ENCODE data around the gene OTUD4.

The OTUD4 gene

DNA sequence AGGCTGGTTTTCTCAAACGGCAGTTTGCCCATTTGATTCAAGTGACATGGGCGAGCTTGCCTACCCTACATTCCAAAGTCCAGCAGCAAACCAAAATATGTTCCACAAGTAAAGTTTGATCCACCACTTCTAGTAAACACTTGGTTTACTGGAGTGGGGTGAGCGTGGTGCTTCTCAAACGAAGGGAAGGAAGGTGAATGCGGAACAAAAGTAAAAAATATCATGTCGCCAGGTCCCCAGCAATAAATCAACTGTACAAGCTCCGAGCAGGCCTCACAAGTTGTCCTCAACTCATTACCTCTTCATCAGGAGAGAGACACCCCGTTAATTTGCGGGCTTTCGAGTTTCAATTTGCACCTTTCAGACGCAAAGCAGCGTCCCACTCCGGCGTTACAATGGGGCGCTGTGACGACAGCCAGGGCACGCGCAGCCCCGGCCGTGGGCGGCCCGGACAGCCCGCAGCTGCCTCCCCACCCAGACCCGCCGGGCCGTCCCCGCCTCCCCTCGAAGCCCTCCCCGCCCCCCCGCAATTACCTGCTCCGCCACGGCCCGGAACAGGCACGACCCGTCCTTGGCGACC is 1.0 kb downstream of the OTUD4 start:
- DNase-seq = peak; percentile 86

DNA sequence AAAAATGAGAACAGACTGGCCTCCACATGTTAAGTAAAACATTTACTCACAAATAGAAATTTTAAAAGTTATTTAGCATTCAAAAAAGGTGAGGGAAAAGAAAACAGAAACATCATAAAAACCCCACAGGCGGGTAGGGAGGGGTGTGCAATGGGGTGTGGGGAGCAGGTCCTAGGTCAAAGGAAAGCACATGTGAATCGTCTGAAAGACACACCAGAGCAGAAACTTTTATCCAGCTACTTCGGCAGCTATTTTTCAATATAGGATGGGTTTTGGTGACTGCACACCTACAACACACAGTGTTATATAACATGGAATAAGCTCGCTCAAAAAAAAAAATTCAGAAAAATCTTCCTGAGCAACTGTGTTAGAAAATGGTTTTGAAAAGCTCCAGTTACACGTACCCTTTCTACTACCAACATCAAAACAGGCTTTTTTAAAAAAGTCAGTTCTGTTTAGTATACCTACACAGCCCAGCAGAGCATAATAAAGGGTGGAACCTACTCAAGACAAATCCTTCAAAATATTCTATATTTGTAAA is 1.6 kb downstream of the OTUD4 start:
- DNase-seq = peak; percentile 53

DNA sequence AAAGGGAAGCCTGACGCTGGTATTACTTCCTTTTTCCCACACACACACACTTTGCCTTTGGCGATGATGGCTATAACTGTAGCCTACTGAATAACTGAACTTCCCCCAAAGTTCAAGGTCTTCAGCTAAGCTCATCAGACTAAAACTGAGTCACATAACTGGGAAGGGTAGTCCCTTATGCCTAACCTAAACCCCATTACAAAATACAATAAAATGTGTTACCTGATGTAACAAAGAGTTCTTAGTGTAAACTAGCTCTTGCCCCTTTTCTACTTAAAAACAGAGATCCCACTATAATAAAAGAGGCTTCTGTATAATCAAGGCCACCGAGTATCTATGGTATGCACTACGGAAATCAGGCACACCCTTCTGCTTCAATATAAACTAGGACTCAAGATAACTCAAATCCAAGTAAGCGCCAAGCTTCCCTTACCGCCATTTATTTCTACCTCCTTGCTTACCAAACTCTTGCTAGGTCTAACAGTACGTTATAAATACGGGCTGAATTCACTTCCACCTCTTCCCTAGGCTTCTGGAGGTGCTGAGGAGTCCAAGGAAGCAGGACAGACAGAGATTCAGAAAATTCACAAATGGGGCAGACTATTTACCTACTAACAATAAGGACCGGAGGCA is 2.4 kb downstream of the OTUD4 start:
- peak; percentile 29 for DNase-seq

DNA sequence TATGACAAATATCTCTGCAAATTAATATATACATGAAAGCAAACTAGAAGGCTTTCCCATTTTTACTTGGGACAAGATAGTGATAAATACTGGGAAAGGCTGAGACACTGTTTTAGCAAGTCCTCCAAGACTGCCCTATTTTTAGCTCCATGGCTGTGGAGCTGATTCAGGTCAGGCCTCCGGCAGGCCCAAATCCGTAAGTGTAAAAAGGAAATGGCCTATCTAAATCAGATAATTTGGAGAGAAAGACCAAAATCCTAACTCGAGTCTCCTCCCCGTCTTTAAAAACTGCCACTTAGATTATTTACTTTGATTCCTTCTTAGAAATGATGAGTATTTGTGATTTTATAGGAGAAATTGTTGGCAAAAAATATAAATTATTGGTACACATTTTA is 2.9 kb downstream of the OTUD4 start:
- peak; percentile 34 for DNase-seq

DNA sequence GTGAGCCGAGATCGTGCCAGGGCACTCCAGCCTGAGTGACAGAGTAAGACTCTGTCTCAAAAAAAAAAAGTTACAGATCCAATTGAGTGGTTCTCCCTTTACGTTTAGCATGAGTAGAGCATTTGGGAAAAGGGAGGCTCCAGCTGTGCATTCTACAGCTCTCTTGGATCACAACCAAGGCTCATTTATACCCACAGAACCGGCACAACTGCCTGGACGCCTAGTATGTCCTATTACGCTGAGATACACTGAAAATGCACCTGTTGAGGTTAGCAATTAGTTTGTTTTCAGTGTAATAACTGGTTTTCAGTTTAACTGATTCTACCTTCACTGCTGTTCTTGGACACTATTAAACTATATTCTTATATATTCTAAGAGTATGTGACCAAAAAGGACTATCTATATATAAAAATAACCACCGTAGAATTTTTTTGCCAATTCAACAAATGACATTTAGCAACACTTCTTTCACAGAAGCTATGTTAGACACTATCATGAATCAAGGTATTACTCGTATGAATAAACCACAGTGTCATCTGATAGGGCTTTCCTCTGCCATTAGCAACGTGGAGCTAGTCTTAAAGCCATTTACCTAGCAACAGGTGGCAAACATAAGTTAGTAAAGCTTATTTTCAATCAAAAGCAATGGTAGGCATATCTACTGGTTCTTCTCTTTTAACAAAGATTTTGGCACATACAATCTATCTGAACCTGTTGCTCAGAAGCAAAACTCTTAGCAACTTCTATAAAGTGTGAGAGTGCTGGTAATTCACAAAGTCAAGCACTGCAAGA is 3.6 kb downstream of the OTUD4 start:
- peak; percentile 59 for DNase-seq

DNA sequence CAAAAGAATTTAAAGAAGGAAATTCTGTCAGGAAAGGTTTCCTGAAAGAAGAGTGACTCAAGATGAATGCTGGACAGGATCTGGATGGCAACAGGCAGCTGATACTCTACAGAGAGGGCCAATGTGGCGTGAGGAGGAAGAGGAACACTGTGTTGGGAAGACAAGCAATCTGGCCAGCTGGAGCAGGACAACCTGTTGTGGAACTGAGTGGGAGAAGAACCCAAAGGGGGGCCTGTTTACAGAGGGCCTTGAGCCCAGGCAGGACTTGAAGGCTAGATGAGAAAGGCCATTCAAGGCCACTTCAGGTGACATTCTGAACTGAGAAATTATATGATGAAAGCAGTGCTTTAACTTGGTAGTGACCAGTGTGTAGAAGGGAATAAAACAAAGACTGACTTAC is 8.5 kb downstream of the OTUD4 start:
- DNase-seq = no peak

DNA sequence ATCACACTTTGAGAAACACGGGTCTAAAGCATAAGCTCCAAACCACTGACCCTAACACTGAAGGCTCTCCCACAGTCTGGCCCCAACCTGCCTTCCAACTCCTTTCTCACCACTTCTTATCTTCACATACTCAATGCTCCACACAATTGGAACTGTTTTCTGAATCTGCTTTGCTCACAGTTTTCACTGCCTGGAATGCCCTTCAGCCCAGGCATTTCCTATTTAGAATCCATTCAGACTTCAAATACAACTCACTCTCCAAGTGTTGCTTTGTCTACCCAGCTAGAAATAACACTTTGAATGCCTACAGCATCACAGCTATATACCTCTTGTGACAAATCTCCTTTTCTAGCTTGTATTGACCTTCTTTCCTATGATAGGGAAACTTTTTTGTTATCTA is 10.2 kb downstream of the OTUD4 start:
- DNase-seq = no peak

DNA sequence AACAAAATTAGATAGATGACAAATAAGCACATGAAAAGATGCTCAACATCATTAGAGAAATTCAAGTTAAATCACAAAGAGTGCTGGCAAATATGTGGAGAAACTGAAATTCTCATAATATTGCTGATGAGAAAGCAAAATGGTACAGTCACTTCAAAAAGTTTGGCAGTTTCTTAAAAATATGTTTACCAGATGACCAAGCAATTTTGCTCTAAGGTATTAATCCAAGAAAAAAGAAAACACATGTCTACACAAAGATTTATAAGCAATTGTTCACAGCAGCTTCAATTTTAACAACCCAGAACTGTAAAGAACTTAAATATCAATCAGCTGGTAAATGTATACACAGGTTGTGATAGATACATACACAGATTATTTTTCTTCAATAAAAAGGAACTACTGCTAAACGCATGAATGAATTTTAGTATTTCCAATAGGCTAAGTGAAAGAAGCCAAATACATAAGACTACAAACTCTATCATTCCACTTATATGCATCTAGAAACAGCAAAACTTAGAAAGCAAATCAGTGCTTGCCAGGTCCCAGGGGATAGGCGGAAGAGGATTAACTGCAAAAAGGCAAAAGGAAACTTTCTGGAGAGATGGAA is 11.7 kb downstream of the OTUD4 start:
- DNase-seq = no peak

DNA sequence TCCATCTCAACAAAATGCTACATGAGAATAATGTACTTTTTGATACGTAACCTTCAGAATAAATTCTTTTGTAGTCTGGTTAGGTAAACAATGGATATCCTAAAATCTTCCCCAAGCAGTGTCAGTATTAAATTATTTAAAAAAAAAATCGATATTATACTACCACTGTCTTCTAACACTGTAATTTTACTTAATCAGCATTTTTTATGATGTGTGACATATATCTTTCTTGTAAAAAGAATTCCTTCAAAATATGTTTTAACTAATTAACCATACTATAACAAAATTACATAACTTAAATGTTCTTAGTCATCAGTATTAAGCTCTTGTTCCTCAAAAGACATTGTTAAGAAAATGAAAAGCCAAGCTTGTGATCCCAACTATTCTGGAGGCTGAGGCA is 12.5 kb downstream of the OTUD4 start:
- no peak for DNase-seq

DNA sequence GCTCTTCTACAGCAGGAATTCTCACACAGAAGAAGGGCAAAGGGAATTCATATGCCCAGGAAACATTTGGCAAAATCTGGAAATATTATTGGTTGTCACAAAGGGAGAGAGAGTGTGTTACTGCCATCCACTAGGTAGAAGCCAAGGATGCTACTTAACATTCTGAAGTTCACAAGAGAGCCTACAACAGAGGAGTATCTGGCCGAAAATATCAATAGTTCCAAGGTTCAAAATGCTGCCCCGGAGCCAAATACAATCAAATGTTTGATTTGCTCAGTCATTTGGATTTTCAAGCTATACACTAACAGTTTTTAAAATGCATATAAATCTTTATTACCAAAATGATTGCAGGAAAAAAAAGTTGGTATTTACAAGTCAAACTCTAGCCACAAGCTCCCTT is 18.8 kb downstream of the OTUD4 start:
- DNase-seq = no peak

DNA sequence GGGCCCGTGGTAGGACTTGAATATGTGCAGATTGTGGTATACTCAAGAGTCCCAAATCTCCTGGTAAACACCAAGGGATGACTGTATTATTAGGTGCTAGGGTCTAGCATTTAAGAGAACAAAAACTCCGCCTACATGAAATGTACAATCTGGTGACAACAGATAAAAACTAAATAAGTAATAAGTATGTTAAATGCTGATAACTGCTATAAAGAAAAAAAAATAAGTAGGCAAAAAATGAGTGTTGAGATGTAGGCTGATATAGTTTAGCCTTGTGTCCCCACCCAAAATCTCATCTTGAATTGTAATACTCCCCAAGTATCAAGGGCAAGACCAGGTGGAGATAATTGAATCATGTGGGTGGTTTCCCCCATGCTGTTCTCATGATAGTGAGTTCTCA is 23.4 kb downstream of the OTUD4 start:
- no peak for DNase-seq

DNA sequence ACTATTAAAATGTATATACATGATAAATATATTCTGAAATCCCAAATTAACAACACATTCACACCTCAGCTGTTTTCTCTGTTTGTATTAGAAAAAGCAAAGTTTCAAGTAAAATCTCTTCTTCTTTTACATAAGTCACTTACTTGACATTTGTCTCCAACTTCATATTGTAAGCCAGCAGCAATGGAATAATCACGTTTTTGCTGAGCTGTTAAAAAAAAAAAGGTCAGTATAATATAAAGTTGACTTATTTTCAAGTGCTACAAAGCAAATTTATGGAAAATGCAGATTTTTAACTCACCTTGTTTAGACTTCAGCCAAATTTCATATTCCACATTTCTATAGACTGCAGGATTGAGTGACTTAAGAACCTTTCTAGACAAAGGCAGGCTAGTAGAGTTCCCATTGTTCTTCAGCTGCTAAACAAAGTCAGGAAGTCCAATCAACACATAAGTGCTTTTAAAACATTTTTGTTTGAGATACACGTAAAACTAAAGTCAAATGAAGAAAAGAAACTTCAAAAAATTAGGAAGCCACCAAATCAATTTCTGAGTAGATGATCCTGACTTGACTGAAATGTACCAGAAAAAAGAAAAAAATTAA is 25.0 kb downstream of the OTUD4 start:
- DNase-seq = no peak

DNA sequence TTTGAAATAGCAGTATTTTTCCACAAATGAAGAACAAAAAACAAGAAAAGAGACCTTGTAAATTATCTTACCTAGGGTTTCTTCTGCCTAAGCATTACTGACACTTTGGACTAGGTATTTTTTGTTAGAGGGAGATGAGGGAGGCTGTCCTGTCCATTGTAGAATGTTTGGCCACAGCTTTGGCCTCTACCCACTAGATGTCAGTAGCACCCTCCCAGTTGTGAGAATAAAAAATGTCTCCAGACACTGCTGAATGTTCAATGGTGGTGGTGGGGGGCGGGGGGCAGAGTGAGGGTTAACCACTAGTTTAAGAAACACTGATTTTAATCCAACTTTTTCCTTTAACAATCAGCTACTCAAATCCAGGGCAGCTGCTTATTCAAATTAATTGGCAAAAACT is 25.8 kb downstream of the OTUD4 start:
- peak; percentile 40 for DNase-seq

DNA sequence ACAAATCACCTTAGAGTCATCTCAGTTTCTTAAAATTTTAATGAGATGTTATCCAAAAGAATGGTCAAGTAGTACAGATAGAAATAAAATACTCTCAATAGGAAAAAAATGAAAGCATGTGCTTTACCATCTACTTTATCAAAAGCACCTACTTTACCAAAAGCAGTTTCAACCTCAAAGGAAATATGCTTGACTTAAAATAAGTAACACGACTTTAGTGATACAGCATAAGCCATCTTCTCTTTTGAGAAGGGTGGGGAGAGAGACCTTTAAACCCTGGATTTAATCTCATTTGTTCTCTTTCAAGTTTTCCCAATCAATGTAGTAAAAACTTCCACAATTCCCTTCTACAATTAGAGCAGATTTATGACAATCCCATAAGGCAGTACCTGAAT is 26.5 kb downstream of the OTUD4 start:
- no peak for DNase-seq

DNA sequence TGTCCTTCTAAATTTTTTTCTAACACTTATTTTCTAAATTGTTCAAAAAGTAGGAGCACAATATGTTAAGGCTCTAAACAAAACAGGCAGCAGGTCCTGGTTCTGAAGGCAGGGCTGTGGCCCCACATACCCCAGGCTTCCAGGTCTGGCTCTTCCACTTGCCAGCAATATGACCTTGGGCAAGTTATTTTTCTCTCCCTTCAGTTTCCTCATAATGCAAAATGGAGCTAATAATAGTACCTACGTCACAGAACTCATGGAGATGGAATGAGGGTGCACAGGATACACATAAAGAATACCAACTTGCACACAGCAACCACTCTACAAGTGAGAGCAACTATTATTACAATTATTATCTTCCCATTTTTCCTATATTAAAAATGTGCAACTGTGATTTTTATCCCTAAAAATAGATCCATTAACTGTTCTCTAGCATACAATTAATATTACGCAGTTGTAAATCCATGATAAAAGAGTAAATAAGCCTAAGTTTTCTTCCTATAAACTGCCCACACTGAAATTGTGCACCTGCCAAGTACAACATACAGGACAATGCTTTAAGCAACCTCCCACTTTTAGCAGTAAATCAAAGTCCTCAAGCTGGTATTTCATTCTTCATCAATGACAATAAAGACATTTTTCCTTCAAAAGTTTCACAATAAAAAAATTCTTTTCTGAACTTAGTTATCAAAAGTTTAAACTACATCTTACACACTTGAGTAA is 27.0 kb downstream of the OTUD4 start:
- DNase-seq = no peak

DNA sequence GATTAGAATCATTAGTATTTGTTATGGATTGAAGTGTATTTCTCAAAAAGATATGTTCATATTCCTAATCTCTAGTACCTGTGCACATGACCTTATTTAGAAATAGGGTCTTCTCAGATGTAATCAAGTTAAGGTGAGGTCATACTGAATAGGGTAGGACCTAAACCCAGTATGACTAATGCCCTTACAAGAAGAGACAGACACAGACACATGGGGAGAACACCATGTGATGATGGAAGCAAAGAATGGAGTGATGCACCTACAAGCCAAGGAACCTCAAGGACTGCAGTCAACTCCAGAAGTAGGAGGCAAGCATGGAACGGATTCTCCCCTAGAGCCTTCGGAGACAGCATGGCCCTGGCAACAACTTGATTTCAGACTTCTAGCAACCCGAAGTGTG is 31.4 kb downstream of the OTUD4 start:
- no peak for DNase-seq

DNA sequence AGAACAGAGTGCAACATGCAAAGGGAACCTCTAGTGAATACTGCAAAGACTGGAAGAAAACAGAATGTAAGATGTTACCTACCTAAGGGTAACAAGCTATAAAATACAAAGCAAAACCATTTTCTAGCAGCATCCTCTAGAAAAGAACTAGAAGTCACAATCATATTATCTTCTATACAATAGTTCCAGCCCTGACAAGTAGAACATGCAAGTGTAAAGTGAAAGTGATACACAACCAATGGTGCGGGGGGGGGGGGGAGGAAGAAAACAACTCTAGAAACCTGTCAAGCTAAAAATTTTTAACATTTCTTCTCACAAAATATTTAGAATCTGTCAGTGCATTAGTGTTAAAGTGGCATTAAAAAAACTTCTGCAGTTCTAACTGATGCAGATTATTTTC is 44.2 kb downstream of the OTUD4 start:
- DNase-seq = peak; percentile 19

DNA sequence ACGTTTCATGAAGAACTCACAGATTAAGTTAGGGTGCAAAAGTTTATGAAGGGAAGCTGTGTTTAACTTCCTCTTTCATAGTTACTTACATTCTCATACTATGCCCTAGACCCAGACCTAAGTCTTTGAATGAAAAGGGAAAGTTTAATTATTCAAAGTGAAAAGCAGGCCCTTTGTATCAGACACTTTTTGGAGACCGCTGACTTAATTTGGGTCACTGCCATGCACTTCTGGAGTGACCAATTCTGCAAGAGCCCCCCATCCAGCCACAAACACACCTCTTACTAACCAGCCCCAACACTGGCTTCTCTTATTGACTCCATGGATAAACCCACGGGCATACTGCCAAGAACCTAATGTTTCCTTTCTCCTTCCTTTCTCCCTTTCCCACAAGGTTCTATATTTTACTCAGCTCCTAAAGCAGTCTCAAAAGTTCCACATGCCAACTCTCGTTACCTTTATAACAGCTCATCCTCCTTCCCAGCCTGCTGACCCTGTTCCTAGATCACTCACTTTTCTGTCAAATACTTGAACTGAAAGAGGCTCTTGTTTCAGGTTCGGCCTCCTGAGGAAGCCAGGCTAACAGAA is 47.8 kb downstream of the OTUD4 start:
- DNase-seq = no peak

DNA sequence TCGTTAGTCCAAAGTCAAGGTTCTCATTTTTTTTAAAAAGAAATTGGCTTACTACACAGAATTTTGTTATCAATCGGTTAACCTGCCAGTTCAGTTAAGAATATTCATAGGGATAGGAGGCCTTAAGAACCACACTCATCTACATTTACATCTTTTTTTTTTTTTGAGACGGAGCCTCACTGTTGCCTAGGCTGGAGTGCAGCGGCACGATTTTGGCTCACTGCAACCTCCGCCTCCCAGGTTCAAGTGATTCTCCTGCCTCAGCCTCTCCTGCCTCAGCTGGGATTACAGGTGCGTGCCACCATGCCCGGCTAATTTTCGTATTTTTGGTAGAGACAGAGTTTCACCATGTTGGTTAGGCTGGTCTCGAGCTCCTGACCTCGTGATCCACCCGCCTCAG is 48.5 kb downstream of the OTUD4 start:
- no peak for DNase-seq

DNA sequence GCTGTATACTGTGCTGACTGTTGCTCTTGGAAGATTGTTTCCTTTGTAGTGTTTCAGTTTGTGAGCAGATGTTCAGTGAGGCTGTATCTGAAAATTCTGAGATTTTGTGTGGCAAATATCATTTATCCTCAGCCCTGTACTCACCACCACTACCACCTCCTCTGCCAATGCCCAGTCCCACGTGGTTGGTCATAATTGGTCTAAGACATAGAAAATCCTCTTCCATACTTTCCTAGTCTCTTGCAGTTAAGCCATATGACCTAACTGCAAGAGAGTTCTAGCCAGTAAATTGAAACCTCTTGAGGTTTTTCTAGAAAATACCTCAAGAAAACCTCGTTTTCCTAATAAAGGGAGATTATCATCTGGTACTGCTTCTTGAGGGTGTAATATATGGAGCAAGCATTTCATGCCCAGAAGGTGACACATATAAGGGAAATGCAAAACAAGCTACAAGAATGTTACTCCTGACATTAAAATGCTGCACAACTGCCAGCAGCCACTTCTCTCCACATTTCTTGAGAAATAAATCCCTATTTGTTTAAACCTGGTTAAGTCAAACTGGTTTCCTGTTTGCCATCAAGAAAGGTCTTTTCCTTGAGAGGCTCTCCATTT is 49.5 kb downstream of the OTUD4 start:
- no peak for DNase-seq

DNA sequence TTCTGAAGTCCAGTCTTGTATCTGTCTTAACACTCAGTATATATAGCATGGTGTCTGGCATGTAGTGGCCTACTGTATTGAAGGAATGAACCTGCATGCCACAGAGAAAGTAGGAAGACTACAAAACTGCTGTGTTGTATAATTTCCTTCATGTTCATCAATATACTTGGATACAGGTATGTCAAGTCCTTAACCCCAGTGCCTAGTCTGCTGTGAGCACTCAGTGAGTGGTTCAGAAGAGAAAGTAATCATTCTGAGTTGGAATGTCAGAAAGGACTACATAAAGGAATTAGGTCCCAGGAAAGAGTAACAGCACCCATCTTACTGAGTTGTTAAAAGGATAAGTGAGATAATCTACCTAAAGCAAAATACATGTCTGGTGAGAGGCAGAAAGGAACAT is 50.3 kb downstream of the OTUD4 start:
- no peak for DNase-seq

DNA sequence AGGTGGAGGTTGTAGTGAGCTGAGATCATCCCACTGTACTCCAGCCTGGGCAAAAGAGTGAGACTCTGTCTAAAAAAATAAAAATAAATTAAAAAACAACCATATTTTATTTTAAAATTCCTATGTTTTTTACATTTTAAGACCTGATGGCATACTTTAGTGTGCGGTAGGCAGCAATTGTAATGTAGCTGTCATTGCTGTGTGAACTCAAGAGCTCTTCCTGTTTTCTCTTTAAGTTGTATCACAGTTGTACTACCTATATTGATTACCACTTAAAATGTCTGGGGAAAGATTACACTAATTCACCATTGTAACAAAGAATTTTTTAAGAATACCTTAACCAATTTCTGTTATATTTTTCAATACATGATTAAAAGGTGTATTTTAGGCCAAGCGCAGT is 55.0 kb downstream of the OTUD4 start:
- DNase-seq = no peak
